Measurements from ENCODE around the gene HYCC2.

HYCC2 gene

GRCh38 chr2:201111096-201111495, 39.6 kb upstream of the HYCC2 start:
- Histone ChIP-seq H3K36me3 (ENCODE audit: control insufficient read depth in 1 of 2, insufficient read depth in 2 of 2, low read length in 2 of 2) (no peaks in the 10 kb centered on the region), H3K4me1 (ENCODE audit: control insufficient read depth in 1 of 2, insufficient read depth in 2 of 2, low read length in 2 of 2) (peaks cover 0 to 2% of the 10 kb centered on the region in 2 experiments), H2BK120ac (ENCODE audit: insufficient read depth, low read length, poor library complexity) (no peak overlapping the region), H4K12ac (ENCODE audit: low read depth, low read length) (no peak overlapping the region), H3K27me3 (ENCODE audit: insufficient read depth, low read length) (no peaks in the 10 kb centered on the region), H3K27ac (ENCODE audit: low read depth, low read length) (no peak overlapping the region), H3K4me3 (ENCODE audit: low read depth, low read length) (no peak overlapping the region), H3K79me2 (ENCODE audit: control insufficient read depth, insufficient read depth, low read length, poor library complexity) (peaks cover under 1% of the 10 kb centered on the region), H3K9me3 (ENCODE audit: insufficient read depth, low read depth, low read length) (no peaks in the 10 kb centered on the region), H3K4ac (ENCODE audit: low read depth, low read length) (no peak overlapping the region), H3K9ac (ENCODE audit: low read length) (no peak overlapping the region), H3K23ac (ENCODE audit: low read length) (no peak overlapping the region), H2AFZ (ENCODE audit: insufficient read depth, low read length, poor library complexity) (no peak overlapping the region), H4K8ac (ENCODE audit: low read depth, low read length) (no peak overlapping the region), H2AK5ac (ENCODE audit: low read length) (no peak overlapping the region), H2BK12ac (ENCODE audit: low read length) (no peak overlapping the region), H3K79me1 (ENCODE audit: low read length) (peaks cover 2% of the 10 kb centered on the region), H3K14ac (ENCODE audit: low read length) (no peak overlapping the region), H2BK5ac (ENCODE audit: low read depth, low read length, poor library complexity) (no peak overlapping the region), H3K18ac (ENCODE audit: low read length) (no peak overlapping the region), H3K4me2 (ENCODE audit: low read length) (no peak overlapping the region), H4K91ac (ENCODE audit: low read depth, low read length) (no peak overlapping the region)
- whole genome bisulfite sequencing (ENCODE audit: extremely low coverage, insufficient coverage, insufficient read length) = no CpG with 5 or more reads among the region's 3 CpGs
- no peak for DNase-seq

GRCh38 chr2:201110615-201111014, 39.1 kb upstream of the HYCC2 start:
- no peak overlapping the region for H2BK12ac ChIP-seq (ENCODE audit: low read length)
- no peak overlapping the region for H3K18ac ChIP-seq (ENCODE audit: low read length)
- H2BK5ac ChIP-seq (ENCODE audit: low read depth, low read length, poor library complexity) = no peak overlapping the region
- H3K4me1 ChIP-seq (ENCODE audit: control insufficient read depth in 1 of 2, insufficient read depth in 2 of 2, low read length in 2 of 2) = no peaks in the 10 kb centered on the region
- H3K27ac ChIP-seq (ENCODE audit: low read depth, low read length) = no peak overlapping the region
- DNase-seq = no peak
- H3K36me3 ChIP-seq (ENCODE audit: control insufficient read depth in 1 of 2, insufficient read depth in 2 of 2, low read length in 2 of 2) = no peaks in the 10 kb centered on the region
- H3K79me2 ChIP-seq (ENCODE audit: control insufficient read depth, insufficient read depth, low read length, poor library complexity) = no peaks in the 10 kb centered on the region
- H3K4ac ChIP-seq (ENCODE audit: low read depth, low read length) = no peak overlapping the region
- no peaks in the 10 kb centered on the region for H3K9me3 ChIP-seq (ENCODE audit: insufficient read depth, low read depth, low read length)
- H3K27me3 ChIP-seq (ENCODE audit: insufficient read depth, low read length) = no peaks in the 10 kb centered on the region
- no peak overlapping the region for H2AFZ ChIP-seq (ENCODE audit: insufficient read depth, low read length, poor library complexity)
- no peak overlapping the region for H4K8ac ChIP-seq (ENCODE audit: low read depth, low read length)
- H4K12ac ChIP-seq (ENCODE audit: low read depth, low read length) = no peak overlapping the region
- no peak overlapping the region for H2AK5ac ChIP-seq (ENCODE audit: low read length)
- no peak overlapping the region for H2BK120ac ChIP-seq (ENCODE audit: insufficient read depth, low read length, poor library complexity)
- H3K9ac ChIP-seq (ENCODE audit: low read length) = no peak overlapping the region
- H3K79me1 ChIP-seq (ENCODE audit: low read length) = no peaks in the 10 kb centered on the region
- H3K14ac ChIP-seq (ENCODE audit: low read length) = no peak overlapping the region
- H3K23ac ChIP-seq (ENCODE audit: low read length) = no peak overlapping the region
- H3K4me2 ChIP-seq (ENCODE audit: low read length) = no peak overlapping the region
- no peak overlapping the region for H3K4me3 ChIP-seq (ENCODE audit: low read depth, low read length)
- no peak overlapping the region for H4K91ac ChIP-seq (ENCODE audit: low read depth, low read length)

GRCh38 chr2:201109186-201109585, 37.7 kb upstream of the HYCC2 start:
- no peak for DNase-seq
- Histone ChIP-seq H3K4me3 (ENCODE audit: low read depth, low read length) (no peak overlapping the region), H2BK5ac (ENCODE audit: low read depth, low read length, poor library complexity) (no peak overlapping the region), H4K12ac (ENCODE audit: low read depth, low read length) (no peak overlapping the region), H3K4ac (ENCODE audit: low read depth, low read length) (no peak overlapping the region), H4K8ac (ENCODE audit: low read depth, low read length) (no peak overlapping the region), H3K4me1 (ENCODE audit: control insufficient read depth in 1 of 2, insufficient read depth in 2 of 2, low read length in 2 of 2) (no peaks in the 10 kb centered on the region), H3K9ac (ENCODE audit: low read length) (no peak overlapping the region), H2BK12ac (ENCODE audit: low read length) (no peak overlapping the region), H3K4me2 (ENCODE audit: low read length) (no peak overlapping the region), H2AK5ac (ENCODE audit: low read length) (no peak overlapping the region), H3K36me3 (ENCODE audit: control insufficient read depth in 1 of 2, insufficient read depth in 2 of 2, low read length in 2 of 2) (no peaks in the 10 kb centered on the region), H3K14ac (ENCODE audit: low read length) (no peak overlapping the region), H3K9me3 (ENCODE audit: insufficient read depth, low read depth, low read length) (no peaks in the 10 kb centered on the region), H3K79me2 (ENCODE audit: control insufficient read depth, insufficient read depth, low read length, poor library complexity) (no peaks in the 10 kb centered on the region), H4K91ac (ENCODE audit: low read depth, low read length) (no peak overlapping the region), H2BK120ac (ENCODE audit: insufficient read depth, low read length, poor library complexity) (no peak overlapping the region), H3K18ac (ENCODE audit: low read length) (no peak overlapping the region), H3K79me1 (ENCODE audit: low read length) (no peaks in the 10 kb centered on the region), H3K23ac (ENCODE audit: low read length) (no peak overlapping the region), H2AFZ (ENCODE audit: insufficient read depth, low read length, poor library complexity) (no peak overlapping the region), H3K27ac (ENCODE audit: low read depth, low read length) (no peak overlapping the region), H3K27me3 (ENCODE audit: insufficient read depth, low read length) (no peaks in the 10 kb centered on the region)
- no CpG with 5 or more reads among the region's 4 CpGs for WGBS (ENCODE audit: extremely low coverage, insufficient coverage, insufficient read length)

- Histone ChIP-seq H4K12ac (ENCODE audit: low read depth, low read length) (no peak overlapping the region), H3K4me2 (ENCODE audit: low read length) (no peak overlapping the region), H2BK12ac (ENCODE audit: low read length) (no peak overlapping the region)
These were observed 36.9 kb upstream of the HYCC2 start for GRCh38 chr2:201108341-201108740.

More at GRCh38 chr2:201108341-201108740, 36.9 kb upstream of the HYCC2 start:
- Histone ChIP-seq H2BK5ac (ENCODE audit: low read depth, low read length, poor library complexity) (no peak overlapping the region), H3K4me3 (ENCODE audit: low read depth, low read length) (no peak overlapping the region), H3K27ac (ENCODE audit: low read depth, low read length) (no peak overlapping the region), H3K9ac (ENCODE audit: low read length) (no peak overlapping the region), H3K79me1 (ENCODE audit: low read length) (no peaks in the 10 kb centered on the region), H3K14ac (ENCODE audit: low read length) (no peak overlapping the region), H4K91ac (ENCODE audit: low read depth, low read length) (no peak overlapping the region), H3K36me3 (ENCODE audit: control insufficient read depth in 1 of 2, insufficient read depth in 2 of 2, low read length in 2 of 2) (no peaks in the 10 kb centered on the region), H3K9me3 (ENCODE audit: insufficient read depth, low read depth, low read length) (no peaks in the 10 kb centered on the region), H3K18ac (ENCODE audit: low read length) (no peak overlapping the region), H3K79me2 (ENCODE audit: control insufficient read depth, insufficient read depth, low read length, poor library complexity) (no peaks in the 10 kb centered on the region), H3K27me3 (ENCODE audit: insufficient read depth, low read length) (no peaks in the 10 kb centered on the region), H3K4ac (ENCODE audit: low read depth, low read length) (no peak overlapping the region), H2BK120ac (ENCODE audit: insufficient read depth, low read length, poor library complexity) (no peak overlapping the region), H4K8ac (ENCODE audit: low read depth, low read length) (no peak overlapping the region), H3K23ac (ENCODE audit: low read length) (no peak overlapping the region), H3K4me1 (ENCODE audit: control insufficient read depth in 1 of 2, insufficient read depth in 2 of 2, low read length in 2 of 2) (no peaks in the 10 kb centered on the region), H2AFZ (ENCODE audit: insufficient read depth, low read length, poor library complexity) (no peak overlapping the region), H2AK5ac (ENCODE audit: low read length) (no peak overlapping the region)
- no CpG with 5 or more reads among the region's 2 CpGs for WGBS (ENCODE audit: extremely low coverage, insufficient coverage, insufficient read length)
- DNase-seq = no peak
